GM12873 (cell line): Measurements from ENCODE around the gene TFCP2.

ENCODE experiments used
- CTCF ChIP-seq: IDR thresholded peaks from 2 replicates; pipeline ENCODE4 v1.5.1; 2012; ENCODE audit warnings: low read depth, mild to moderate bottlenecking, moderate library complexity, low read length, control low read depth; ENCODE audit not compliant: insufficient read depth; ENCODE audit errors: missing control alignments

The TFCP2 gene, protein sequence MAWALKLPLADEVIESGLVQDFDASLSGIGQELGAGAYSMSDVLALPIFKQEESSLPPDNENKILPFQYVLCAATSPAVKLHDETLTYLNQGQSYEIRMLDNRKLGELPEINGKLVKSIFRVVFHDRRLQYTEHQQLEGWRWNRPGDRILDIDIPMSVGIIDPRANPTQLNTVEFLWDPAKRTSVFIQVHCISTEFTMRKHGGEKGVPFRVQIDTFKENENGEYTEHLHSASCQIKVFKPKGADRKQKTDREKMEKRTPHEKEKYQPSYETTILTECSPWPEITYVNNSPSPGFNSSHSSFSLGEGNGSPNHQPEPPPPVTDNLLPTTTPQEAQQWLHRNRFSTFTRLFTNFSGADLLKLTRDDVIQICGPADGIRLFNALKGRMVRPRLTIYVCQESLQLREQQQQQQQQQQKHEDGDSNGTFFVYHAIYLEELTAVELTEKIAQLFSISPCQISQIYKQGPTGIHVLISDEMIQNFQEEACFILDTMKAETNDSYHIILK

GRCh38 chr12:51172515-51173431, at the start of gene TFCP2:
Gene TFCP2, minus strand, starts transcription at chr12:51173135. Its CDS starts 713 bp downstream, at chr12:51172422.
- no peak for TF ChIP-seq CTCF

DNA sequence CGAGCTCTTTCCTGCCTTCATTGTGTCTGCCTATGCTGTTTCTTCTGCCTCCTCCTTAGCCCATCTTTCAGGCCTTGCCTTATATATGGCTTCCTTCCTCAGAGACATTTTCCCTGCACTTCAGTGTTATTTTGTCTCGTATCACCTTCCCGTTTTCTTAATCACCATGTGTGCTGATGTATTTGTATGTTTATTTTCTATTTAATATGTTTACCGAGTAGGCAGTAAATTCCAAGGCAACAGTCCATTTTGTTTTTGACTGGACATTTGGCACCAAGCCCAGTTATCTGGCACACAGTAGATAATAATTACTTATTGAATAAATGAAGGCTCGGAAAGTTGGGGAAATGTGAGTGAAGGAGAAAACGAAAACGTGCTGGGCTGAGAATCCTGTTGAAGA, 49.5 kb upstream of the TFCP2 start:
- no peak for TF ChIP-seq CTCF

GRCh38 chr12:51219322-51219721, 46.4 kb upstream of the TFCP2 start:
- TF ChIP-seq CTCF: no peak

DNA sequence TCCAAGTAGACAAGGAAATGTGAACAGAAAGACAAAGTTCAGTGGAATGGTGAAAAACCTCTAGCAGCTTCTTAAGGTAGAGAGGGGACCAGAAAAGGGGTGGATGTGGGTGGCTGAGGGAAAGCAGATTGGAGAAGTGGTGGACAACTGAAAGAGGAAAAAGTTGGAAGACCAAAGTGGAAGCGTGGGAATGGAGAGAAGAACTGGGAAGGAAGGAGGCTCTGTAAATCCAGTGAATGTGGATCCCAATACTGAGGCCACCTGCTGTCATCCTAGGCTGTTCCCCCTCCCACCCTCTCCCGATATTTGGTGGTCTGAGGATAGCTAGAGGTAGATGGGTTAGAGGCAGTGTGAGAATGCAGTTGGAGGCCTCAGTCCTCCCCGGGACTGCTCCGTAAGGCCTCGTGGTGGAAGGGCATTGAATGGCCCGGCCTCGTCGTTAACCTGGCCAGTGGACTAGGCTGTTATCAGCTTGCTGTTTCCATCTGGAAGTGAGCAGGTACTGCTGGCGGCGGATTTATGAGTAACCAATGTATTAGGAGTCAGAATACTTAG, 45.7 kb upstream of the TFCP2 start:
- no peak for TF ChIP-seq CTCF

DNA sequence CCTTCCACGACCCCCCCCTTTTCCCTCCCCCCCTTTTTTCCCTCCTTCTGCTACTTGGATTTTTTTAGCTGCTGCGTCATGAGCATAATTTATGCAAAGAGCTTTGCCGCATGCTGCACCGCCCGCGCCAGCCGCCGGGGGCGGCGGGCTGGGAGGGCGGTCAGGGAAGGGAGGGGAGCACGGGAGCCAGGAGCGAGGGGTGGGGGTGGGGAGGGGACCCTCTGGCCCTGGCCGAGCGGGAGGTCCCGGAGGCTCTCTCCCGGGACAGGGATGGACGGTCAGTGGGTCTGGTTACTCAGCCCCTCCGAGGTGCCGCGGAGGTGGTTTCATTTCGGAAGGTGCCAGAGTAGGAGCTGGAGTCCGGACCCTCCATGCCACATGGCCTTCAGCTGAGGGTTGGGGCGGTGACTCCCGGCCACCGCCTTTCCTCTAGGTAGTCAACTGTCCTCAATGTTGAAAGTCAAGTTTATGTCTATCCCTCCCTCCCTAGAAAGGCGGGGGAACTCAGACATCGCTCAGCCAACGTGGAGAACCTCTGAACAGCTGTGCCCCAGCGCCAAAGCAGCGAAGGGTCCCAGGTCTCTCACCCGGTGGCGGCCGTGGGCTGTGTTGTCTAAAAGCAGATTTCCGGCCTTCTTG, 45.2 kb upstream of the TFCP2 start, which contains the start of gene POU6F1:
Gene POU6F1, minus strand, starts transcription at position 95 of the 639 bp plus-strand sequence. CDS start 11,226 bp downstream, outside the sequence.
- TF ChIP-seq CTCF: peak; percentile 58

- peak; percentile 51 for TF ChIP-seq CTCF
Measured at GRCh38 chr12:51217133-51217967, 44.4 kb upstream of the TFCP2 start.
